Measurements from ENCODE around the gene SLC6A3. TPM values are rescaled to one million over a fixed set of nuclear protein-coding genes. Genes with fewer than 3 reads are reported as not detected.

The SLC6A3 gene
- total RNA-seq, 1 experiment from 2014 or later: not detected

DNA sequence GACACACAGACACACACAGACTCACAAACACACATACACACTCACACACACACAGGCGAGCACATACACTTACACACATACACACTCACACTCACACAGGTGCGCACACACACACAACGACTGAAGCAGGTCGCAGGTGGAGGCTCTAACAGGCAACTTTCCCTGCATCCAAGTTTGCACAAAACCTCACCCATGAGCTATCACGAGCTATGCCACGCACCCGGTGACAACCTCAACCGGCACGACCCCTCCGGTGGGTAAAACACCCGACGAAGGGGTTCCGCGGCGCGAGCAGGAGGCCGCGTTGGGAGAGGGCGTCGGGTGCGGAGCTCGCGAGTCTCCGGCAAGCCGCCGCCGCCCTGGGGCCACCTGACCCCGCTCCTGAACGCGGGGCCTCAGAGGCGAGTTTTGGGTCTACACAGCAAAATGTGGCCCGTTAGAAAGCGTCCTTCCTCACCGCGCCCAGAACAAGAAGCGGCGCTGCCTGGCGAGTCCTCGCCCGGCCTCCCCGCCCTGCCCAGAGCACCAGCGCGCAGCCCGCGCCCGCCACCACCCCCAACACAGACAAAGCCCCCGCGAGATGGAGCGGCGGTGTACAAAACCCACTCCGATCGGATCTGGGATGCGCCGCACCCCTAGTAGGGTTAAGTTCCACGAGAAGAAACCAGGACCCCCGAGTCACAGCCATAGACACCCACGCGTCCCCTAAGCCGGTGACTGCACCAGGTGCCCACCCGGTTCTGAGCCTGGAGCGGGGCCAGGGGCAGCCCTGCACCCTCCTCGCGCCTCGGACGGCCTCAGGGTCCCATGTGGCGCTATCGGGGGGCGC, 665 bp downstream of the SLC6A3 start:
- in situ Hi-C loops (cut with HindIII; ENCODE audit: low sequenced_read_pairs): no loop called here
- DNase-seq (ENCODE audit: low spot score): no peak

DNA sequence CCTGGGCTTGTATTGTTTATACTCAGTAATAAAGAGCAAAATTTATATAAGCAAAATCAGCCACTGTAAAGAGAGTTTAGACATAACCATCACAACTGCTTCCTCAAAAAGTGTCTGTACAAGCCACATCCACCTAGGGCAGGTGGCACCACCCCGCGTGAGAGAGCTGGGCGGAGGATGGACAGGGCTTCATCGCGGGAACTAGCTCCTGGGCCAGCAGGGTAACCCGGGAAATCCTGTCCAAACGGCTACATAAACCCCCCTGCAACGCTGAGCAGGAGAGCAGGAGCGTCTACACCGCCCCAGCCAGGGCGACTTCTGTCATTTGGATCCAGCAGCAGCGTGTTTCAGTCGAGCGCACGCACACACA, 1.3 kb downstream of the SLC6A3 start:
- in situ Hi-C loops (cut with HindIII; ENCODE audit: low sequenced_read_pairs): no loop called here
- DNase-seq (ENCODE audit: low spot score): no peak

DNA sequence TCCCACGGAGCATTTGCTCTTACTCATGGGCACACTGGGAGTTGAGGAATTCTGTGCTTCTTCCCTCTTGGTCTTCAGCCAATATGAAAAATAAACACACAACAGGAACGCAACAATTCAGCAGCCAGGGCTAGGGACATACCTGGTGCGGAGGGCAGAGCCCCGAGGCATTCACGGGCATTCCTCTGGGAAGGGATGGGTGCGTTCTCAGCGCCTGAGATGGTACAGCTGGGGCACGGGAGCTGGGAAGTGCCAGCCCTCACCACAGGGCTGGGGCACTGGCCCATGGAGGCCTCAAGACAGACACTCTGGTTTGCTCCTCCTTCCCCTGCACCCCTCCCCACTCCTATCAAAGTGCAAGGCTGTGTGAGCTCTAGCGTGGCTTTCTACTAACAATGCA, 2.1 kb downstream of the SLC6A3 start:
- in situ Hi-C loops (cut with HindIII; ENCODE audit: low sequenced_read_pairs): no loop called here
- no peak for DNase-seq (ENCODE audit: low spot score)

DNA sequence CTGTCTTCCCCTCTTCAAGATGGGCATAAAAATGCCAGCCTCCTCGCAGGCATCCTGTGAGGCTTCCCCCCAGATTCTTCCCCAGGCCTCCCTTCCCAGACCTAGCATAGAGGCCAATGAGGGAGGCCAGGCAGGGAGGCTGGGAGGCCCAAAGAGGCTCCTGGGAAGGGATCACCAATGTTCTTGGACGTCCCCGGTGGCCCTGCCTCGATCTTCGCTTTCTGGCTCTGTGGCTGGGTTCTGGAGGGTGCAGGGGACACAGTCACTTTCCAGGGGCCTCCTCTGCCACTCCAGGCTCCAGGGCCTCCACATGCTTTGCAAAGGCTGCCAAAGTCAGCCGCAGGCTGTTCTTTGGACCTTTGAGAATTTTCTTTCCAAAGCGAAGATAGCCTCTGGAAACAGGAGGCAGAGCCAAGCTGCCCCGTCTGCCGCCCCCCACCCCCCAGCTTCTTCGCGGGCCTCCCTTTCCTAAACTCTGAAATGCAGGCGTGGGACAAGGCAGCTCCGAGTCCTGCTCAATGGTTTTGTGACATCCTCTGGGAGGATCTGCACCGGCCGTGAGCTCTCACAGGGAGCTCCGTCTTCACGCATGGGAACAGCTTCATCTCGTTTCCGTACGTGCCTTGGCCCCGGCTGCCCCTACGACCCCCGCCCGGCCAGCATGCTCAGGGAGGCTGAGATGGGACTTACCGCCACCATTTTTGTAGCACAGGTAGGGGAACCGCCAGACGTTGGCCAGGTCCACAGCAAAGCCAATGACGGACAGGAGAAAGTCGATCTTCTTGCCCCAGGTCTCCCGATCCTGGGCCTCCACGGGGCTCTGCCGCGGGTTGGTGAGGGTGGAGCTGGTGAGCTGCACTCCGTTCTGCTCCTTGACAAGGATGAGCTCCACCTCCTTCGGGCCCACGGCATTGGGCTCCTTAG, 2.8 kb downstream of the SLC6A3 start:
- no peak for DNase-seq (ENCODE audit: low spot score)

DNA sequence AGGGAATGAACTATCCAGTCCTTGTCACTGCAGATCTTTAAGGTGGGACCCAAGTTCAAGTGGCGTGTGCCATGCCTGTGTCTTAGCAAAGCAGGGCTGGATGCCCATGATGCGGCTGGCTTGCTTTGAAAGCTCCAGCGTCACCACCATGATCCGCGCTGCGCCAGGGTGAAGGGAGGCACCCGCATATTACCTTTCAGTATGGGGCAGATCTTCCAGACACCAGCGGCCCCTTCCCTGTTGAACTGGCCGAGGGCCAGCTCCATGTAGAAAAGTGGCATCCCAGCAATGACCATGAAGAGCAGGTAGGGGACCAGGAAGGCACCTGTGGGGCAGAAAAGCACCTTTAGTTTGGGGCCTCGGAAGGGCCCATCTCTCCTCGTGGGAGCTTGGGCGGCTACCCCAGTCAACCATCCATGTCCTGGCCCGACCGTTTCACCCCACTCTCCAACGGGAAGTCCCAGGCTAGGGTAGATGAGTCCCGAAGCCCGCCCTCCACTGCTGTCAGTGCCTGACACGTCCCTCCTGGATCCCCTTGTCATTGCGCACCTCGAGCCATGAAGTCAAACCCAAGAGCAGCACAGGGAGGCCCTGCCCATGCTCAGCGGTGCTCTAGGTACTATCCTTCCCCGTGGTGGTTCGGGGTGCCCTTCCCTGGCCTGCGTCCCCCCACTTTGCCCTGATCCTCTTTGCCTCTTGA, 3.9 kb downstream of the SLC6A3 start:
- DNase-seq (ENCODE audit: low spot score): no peak
- in situ Hi-C loops (cut with HindIII; ENCODE audit: low sequenced_read_pairs): no loop called here

More for the DNA sequence above, 2.8 kb downstream of the SLC6A3 start:
- in situ Hi-C loops (cut with HindIII; ENCODE audit: low sequenced_read_pairs): no loop called here

DNA sequence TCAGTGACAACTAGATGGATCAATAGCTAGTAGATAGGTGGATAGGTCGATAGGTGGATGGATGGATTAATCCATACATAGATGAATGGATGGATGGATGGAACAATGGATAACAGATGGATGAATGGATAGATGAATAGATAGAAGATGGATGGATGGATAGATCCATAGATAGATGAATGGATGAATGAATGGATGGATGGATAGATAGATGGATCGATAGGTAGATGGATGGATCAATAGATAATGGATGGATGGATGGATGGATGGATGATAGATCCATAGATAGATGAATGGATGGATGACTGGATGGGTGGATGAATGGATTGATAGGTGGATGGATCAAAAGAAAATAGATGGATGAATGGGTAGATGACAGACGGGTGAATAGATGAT, 5.1 kb downstream of the SLC6A3 start:
- no peak for DNase-seq (ENCODE audit: low spot score)
- in situ Hi-C loops (cut with HindIII; ENCODE audit: low sequenced_read_pairs): no loop called here

DNA sequence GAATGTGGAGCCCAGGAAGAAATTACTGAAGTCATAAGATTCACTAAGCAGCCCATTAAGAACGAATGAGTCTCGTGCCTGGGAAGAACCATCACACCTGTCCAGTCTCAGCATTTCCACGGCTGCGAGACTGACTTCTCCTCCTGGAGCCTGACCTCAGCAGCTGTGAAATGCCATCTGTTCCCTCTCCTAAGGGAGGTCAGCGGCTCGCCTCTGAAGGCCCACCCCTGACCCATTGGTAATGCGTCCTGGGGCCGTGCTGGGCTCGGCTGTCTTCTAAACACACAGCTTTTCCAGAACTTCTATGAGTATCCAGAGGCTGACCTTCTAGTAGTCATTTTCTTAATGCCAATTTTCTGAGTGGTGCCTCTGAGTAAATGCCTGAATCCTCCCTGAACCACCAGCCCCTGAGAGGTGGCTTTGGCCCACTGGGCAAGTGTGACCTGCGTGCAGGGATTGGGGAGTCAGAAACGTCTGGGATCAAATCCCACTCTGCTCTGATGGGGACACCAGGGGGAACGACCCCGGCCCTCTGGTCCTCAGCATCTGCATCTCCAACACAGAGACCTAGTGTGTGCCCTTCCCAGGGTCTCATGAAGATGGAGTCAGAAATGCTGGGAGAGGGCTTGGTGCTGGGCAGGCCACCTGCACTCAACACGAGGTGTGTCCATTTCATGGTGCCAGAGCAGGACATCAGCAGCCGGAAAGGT, 5.7 kb downstream of the SLC6A3 start:
- in situ Hi-C loops (cut with HindIII; ENCODE audit: low sequenced_read_pairs): no loop called here
- DNase-seq (ENCODE audit: low spot score): no peak

DNA sequence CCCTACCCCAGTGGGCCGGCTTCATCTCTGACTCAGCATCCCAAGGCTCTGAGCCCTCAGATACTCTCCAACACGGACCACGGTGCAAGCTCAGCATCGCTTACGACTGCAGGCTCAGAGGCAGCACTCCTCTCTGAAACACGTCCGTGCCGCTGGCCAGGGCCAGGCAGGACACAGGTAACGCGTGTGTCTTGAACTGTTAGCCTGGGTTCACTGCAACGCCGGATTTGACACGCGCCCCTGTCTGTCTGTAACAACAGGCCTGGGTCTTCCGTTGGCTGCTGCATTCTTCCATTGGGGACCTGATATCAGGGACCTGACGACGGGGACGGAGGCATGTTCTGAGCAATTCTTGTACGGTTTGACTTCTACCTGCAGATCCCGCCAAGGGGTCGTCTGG, 6.4 kb downstream of the SLC6A3 start:
- in situ Hi-C loops (cut with HindIII; ENCODE audit: low sequenced_read_pairs): no loop called here
- DNase-seq (ENCODE audit: low spot score): no peak

DNA sequence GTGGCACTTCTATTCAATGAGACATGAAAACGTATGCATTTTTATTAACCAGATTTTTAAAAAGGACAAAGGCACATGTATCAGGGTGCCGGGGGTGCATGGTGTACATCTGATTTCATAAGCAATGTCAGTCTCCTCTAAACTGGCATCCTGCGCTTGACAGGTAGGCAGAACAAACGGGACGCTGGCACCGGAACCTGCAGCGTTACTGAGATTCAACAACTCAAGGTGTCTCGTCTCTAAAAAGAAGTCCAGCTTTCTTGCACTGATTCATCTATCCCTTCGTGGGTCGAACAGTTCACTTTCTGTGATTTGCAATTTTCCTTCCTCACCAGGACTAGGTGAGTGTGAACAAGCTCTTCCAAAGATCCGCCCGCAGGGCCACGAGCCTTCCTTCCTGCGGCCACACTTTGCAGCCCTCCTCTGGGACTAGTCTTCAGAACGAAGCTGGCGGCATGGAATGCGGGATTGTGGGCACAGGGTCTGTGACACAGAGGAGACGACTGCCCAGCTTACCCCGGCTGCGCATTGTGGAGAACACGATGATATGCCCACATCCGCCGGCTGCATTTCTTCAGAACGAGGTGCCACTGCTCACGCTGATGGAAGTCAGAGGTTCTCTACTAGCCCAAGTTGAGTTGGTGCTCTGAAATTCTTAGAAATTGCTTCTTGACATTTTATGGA, 7.2 kb downstream of the SLC6A3 start:
- in situ Hi-C loops (cut with HindIII; ENCODE audit: low sequenced_read_pairs): no loop called here
- no peak for DNase-seq (ENCODE audit: low spot score)

DNA sequence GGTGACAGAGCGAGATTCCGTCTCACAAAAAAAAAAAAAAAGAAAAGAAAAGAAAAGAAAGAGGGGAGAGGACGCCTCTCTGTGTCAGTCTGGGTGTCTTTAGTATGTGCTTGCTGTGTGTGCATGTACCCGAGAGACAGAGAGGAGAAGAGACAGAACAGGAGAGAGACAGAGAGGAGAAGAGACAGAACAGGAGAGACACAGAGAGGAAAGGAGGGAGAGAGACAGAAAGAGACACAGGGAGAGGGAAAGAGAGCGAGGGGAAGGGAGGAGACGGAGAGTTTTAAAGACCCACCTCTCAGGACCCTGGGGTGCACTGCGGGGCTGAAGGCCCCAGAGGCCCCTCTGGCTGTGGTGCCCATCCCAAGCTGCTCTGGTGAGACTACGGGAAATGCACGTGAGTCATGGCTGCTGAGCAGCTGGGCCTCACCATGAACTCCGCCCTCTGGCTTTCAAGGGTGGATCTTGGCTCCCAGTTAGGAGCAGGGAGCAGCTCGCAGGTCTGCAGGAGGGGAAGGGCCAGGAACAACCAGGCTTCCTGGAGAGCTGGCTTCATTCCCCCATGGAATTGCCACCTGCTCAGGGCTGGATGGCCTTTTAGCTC, 7.9 kb downstream of the SLC6A3 start:
- in situ Hi-C loops (cut with HindIII; ENCODE audit: low sequenced_read_pairs): no loop called here
- DNase-seq (ENCODE audit: low spot score): no peak

DNA sequence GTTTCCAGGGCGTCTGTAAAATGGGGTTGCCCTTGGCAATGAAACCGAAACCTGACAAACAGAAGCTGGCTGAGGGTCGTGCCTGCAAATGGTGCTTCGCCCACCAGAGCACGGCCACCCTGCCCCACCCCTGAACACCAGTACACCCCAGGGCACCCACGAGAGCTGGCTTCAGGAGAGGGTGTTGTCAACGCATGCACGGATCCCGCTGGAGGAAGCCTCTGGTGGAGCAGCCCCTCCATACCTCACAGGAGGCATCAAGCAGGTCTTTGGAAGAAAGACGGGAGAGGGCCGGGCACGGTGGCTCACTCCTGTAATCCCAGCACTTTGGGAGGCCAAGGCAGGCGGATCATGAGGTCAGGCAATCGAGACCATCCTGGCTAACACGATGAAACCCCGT, 8.6 kb downstream of the SLC6A3 start:
- DNase-seq (ENCODE audit: low spot score): no peak
- in situ Hi-C loops (cut with HindIII; ENCODE audit: low sequenced_read_pairs): no loop called here

DNA sequence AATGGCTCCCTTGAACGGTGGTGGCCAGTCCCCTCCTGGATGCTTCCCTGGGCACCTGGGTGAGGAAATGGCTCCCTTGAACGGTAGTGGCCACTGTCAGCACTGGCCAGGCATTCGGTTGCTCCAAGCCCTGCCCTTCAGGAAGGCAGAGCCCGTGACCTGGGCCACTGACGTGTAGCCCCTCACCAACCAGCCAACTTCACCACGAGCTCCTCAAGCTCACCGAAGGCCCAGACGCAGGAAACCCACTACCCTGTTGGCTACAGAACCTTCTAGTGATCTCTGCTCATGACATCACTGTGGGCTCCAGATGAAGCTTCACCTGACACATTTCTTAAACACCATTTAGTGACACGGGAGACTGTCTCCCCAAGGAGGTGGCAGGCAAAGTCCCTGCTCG, 9.2 kb downstream of the SLC6A3 start:
- in situ Hi-C loops (cut with HindIII; ENCODE audit: low sequenced_read_pairs): no loop called here
- no peak for DNase-seq (ENCODE audit: low spot score)

DNA sequence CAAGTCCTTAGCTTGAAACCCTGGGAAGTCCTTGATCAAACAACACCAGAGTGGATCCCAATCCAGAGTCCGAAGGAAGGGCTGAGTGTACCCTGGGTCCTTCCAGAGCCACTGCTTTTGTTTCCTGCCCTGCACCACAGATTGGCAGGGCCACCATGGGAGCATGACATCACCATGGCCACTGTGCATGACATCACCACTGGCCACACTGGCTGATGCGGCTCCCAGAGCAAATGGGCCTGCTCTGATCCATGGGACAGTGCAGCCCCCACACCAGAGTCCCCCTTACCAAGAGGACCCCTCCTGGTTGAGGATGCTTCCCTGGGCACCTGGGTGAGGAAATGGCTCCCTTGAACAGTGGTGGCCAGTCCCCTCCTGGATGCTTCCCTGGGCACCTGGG, 9.9 kb downstream of the SLC6A3 start:
- no peak for DNase-seq (ENCODE audit: low spot score)
- in situ Hi-C loops (cut with HindIII; ENCODE audit: low sequenced_read_pairs): no loop called here

DNA sequence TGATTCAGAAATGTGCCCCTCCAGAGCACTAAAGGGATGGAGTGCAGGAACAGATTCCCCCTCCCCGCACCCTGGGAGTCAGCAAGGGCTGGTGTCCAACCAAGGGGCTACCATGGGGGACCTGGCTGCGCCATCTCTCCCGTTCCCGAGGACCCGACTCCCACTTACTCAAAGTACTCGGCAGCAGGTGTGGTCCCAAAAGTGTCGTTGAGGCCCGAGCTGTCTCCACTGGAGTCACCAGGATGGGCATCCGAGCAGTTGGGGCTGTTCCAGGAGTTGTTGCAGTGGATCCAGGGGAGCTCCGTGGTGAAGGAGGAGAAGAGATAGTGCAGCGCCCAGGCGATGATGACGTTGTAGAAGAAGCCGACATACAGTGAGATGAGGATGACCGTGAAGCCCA, 12.9 kb downstream of the SLC6A3 start:
- no peak for DNase-seq (ENCODE audit: low spot score)
- in situ Hi-C loops (cut with HindIII; ENCODE audit: low sequenced_read_pairs): no loop called here

DNA sequence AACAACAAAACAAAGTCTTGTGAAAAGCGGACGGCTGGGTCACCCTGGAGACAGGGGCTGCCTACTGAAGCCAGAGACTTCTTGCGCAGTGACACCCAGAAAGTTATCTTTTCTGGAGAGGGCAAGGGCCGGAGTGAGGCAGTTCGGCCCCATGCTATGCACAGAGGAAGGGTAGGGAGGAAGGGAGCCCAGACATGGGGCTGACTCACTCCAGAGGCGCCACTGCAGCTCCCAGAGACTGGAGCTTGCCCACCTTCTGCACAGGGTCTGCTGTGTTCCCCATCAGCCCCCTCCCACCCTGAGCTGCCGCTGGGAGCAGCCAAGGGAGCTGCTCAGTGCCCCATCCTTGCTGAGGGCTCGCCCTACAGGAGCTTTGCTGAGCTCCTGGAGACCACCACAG, 13.3 kb downstream of the SLC6A3 start:
- DNase-seq (ENCODE audit: low spot score): no peak
- in situ Hi-C loops (cut with HindIII; ENCODE audit: low sequenced_read_pairs): no loop called here

DNA sequence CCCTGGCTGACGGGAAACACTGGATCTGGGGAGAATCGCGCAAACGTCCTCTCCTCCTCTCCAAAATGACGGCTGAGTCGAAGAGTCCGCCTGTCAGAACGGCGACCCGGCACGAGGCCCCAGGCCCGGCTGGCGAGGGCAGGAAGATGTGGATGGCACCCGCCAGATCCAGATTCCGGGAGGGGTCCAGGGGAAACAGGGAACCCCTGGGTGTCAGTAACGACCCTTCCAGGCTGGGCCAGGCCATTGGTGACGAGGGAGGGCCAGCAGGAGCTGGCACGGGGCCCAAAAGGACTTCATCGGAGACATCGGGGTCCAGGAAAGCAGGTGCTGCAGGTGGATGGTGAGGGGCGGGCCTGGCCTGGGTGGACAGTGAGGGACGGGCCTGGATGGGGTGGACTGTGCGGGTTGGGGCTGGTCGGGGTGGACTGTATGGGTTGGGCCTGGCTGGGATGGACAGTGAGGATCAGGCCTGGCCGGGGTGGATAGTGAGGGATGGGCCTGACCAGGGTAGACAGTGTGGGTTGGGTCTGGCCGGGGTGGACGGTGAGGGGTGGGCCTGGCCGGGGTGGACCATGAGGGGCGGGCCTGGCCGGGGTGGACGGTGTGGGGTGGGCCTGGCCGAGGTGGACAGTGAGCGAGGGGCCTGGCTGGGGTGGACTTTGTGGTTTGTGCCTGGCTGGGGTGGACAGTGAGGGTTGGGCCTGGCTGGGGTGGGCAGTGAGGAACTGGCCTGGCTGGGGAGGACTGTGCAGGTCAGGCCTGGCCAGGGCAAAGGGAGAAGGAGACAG, 14.0 kb downstream of the SLC6A3 start:
- in situ Hi-C loops (cut with HindIII; ENCODE audit: low sequenced_read_pairs): no loop called here
- no peak for DNase-seq (ENCODE audit: low spot score)

DNA sequence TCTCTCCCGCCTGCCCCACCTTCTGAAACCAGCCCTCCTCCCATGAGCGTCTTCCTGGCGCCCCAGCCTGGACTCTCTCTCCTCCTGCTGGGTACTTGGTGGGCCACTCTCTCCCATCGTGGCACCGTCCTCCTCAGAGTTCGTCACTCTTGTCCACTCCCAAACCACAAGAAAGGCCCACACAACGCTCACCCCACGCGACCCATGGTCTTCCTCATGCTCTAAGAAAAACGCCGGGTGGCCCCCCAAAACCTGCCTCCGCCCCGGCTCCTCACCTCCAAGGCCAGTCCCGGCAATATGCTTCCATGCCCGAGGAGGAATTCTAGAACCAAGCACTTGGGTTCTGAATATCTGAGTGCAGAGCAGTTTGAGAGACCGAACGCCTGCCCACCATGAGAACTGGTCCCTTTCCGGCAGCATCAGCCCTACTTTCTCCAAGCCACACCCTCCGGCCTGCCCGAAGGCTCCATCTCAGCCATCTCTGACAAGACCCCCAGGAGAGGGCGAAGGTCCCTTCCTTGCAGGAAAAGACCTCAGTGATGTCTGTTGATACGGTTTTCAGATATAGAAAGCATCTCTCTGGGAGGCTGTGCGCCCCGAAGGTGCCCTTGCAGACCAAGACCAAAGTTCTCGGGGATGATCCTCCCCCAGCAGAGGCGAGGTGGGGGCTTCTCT, 15.0 kb downstream of the SLC6A3 start:
- no peak for DNase-seq (ENCODE audit: low spot score)
- in situ Hi-C loops (cut with HindIII; ENCODE audit: low sequenced_read_pairs): no loop called here
